B cell (primary cell): ENCODE data around the gene TMEM141. TPM values are rescaled to one million over a fixed set of nuclear protein-coding genes. Genes with fewer than 3 reads are reported as not detected.
"Not testable (repeated sequence)": the region's sequence is repeated elsewhere in the genome, so short reads cannot be mapped to it uniquely, and the experiment has no call there.

Experiments used
- ATAC-seq: fragments of 200-7000 bp; cut with Tn5 transposase; one replicate; pipeline ENCODE4 v1.10.0; 2021; ENCODE audit warnings: low read depth, mild to moderate bottlenecking, moderate number of reproducible peaks, moderate library complexity
- CTCF ChIA-PET: fragments of 350-600 bp; sonication (Branson Sonifier 250); formaldehyde crosslinking; loops from one replicate; lab custom pipeline; 2021; ENCODE audit warnings: antibody characterized with exemption, inconsistent platforms; lab: Charles Lee
- POLR2A ChIA-PET: fragments of 350-600 bp; sonication (Branson Sonifier 250); formaldehyde crosslinking; loops from one replicate; lab custom pipeline; 2021; ENCODE audit warnings: antibody characterized with exemption; lab: Charles Lee
- DNase-seq: peaks from one replicate; pipeline ENCODE4 v3.0.0; 2013
- H2AFZ ChIP-seq: 2 replicates; pipeline ENCODE4 v1.6.1; 2012; ENCODE audit warnings: mild to moderate bottlenecking, low read depth, low read length; ENCODE audit not compliant: insufficient read depth, poor library complexity, severe bottlenecking
- H3K27ac ChIP-seq, 2 donors: 1 replicate in 1 of 2; 2 replicates in 1 of 2; pipeline ENCODE4 v1.5.1; 2012 to 2013; ENCODE audit warnings: low read length in 2 of 2, mild to moderate bottlenecking in 2 of 2, moderate library complexity in 1 of 2
- H3K27me3 ChIP-seq, 4 experiments: fragments of 200-600 bp in 1 of 4; sonication (generic) in 1 of 4; replicated peaks in 1 of 4; 1 replicate in 2 of 4; 2 replicates in 2 of 4; pipeline versions ENCODE4 v1.6.1 to v1.7.0; 2013 to 2016; ENCODE audit warnings: low read length in 3 of 4, mild to moderate bottlenecking in 2 of 4, mixed read lengths in 1 of 4, moderate library complexity in 1 of 4; ENCODE audit not compliant: insufficient read depth in 4 of 4, control insufficient read depth in 3 of 4; ENCODE audit errors: control extremely low read depth in 1 of 4
- H3K36me3 ChIP-seq, 2 experiments: replicated peaks in 1 of 2; 1 replicate in 1 of 2; 2 replicates in 1 of 2; pipeline versions ENCODE4 v1.6.1 to v1.7.1; 2013; ENCODE audit warnings: low read length in 1 of 2; ENCODE audit not compliant: insufficient read depth in 2 of 2, control insufficient read depth in 1 of 2; ENCODE audit errors: control extremely low read depth in 1 of 2, extremely low read depth in 1 of 2
- H3K4me1 ChIP-seq, 2 donors: fragments of 200-600 bp in 1 of 2; sonication (generic) in 1 of 2; 1 replicate in 1 of 2; 2 replicates in 1 of 2; pipeline versions ENCODE4 v1.5.1 to v1.6.1; 2013 to 2017; ENCODE audit warnings: low read length in 2 of 2; ENCODE audit not compliant: control insufficient read depth in 2 of 2, insufficient read depth in 2 of 2
- H3K4me2 ChIP-seq: replicated peaks from 2 replicates; pipeline ENCODE3; 2012; ENCODE audit warnings: mild to moderate bottlenecking, low read depth, low read length; ENCODE audit not compliant: poor library complexity, severe bottlenecking
- H3K4me3 ChIP-seq, 5 experiments: fragments of 200-600 bp in 1 of 5; sonication (generic) in 1 of 5; 1 replicate in 3 of 5; 2 replicates in 2 of 5; pipeline versions ENCODE4 v1.5.1 to v1.7.0; 2011 to 2016; ENCODE audit warnings: low read length in 4 of 5, mild to moderate bottlenecking in 4 of 5, low read depth in 2 of 5, control low read depth in 1 of 5, moderate library complexity in 1 of 5; ENCODE audit not compliant: insufficient read depth in 1 of 5; ENCODE audit errors: control extremely low read depth in 1 of 5, extremely low read depth in 1 of 5
- H3K79me2 ChIP-seq: fragments of 200-600 bp; sonication (generic); one replicate; pipeline ENCODE4 v1.6.0; 2016; ENCODE audit warnings: low read length; ENCODE audit not compliant: control insufficient read depth, insufficient read depth
- H3K9ac ChIP-seq: fragments of 200-600 bp; sonication (generic); 2 replicates; pipeline ENCODE4 v1.6.1; 2017; ENCODE audit warnings: mild to moderate bottlenecking, low read length, moderate library complexity
- H3K9me3 ChIP-seq, 3 donors: one replicate each; pipeline versions ENCODE4 v1.6.1 to v1.7.1; 2013; ENCODE audit warnings: low read length in 2 of 3; ENCODE audit not compliant: control insufficient read depth in 2 of 3, insufficient read depth in 1 of 3; ENCODE audit errors: control extremely low read depth in 1 of 3
- H4K20me1 ChIP-seq: 2 replicates; pipeline ENCODE4 v1.6.0; 2012; ENCODE audit warnings: mild to moderate bottlenecking, low read length; ENCODE audit not compliant: insufficient read depth, control insufficient read depth, poor library complexity, severe bottlenecking
- H3K27ac Mint-ChIP-seq: one replicate; pipeline ENCODE4 v1.8.0; 2021; ENCODE audit warnings: mixed read lengths
- H3K27me3 Mint-ChIP-seq: one replicate; pipeline ENCODE4 v1.8.0; 2021; ENCODE audit warnings: mixed read lengths
- H3K4me1 Mint-ChIP-seq: one replicate; pipeline ENCODE4 v1.8.0; 2021; ENCODE audit warnings: mixed read lengths
- H3K4me3 Mint-ChIP-seq: one replicate; pipeline ENCODE4 v1.8.0; 2021; ENCODE audit warnings: mixed read lengths
- H3K9me3 Mint-ChIP-seq: one replicate; pipeline ENCODE4 v1.8.0; 2022; ENCODE audit warnings: mixed read lengths; ENCODE audit not compliant: insufficient read depth
- EZH2 ChIP-seq: IDR thresholded peaks from 2 replicates; pipeline ENCODE4 v1.6.1; 2012; ENCODE audit warnings: borderline replicate concordance, low read depth, mild to moderate bottlenecking, moderate library complexity, low read length; ENCODE audit not compliant: insufficient read depth, poor library complexity, severe bottlenecking
- whole genome bisulfite sequencing: methylation state at CpG from one replicate; pipeline ENCODE4 v1.1.5; 2013; ENCODE audit warnings: missing lambda C conversion rate; ENCODE audit not compliant: insufficient coverage; 5-methylcytosine and 5-hydroxymethylcytosine counted together
- intact Hi-C: fragments of 100-400 bp; cut with micrococcal nuclease; formaldehyde crosslinking; loops from one replicate; pipeline ENCODE4 v1.10.0; 2022
- polyA plus RNA-seq: library from polyadenylated mRNA; depleted of rRNA; stranded (reverse); fragments of >200 nt; gene quantifications from 2 replicates; pipeline ENCODE4 v1.2.3, GENCODE V29; 2012
- total RNA-seq, 2 donors: library from RNA; stranded (reverse); fragments of 120-200 nt in 1 of 2; gene quantifications; 1 replicate in 1 of 2; 2 replicates in 1 of 2; pipeline versions ENCODE4 v1.2.3 to v1.2.4, GENCODE V29; 2013 to 2022
- TF ChIP-seq, protein P1 (sequence below): fragments of 200-600 bp; IDR thresholded peaks from one replicate; pipeline ENCODE4 v1.8.0; 2022; ENCODE audit warnings: antibody characterized with exemption, mild to moderate bottlenecking

TMEM141 gene
- total and polyA plus RNA-seq, 2 donors (not counting 1 experiment from before 2014, with no cell fraction given): 35.7 to 60.8 TPM

GRCh38 chr9:136786451-136786850 is 4.7 kb upstream of the TMEM141 start:
- no peak for ATAC-seq
- H3K27ac Mint-ChIP-seq: no peak overlapping the region
- ChIA-PET POLR2A (no interaction called here), CTCF (interaction anchor here (0.8 to 10.5 kb wide), 16 partner anchors 8 to 441 kb away, joined by 3 to 106 read pairs (median 4); partner anchors contain the start of genes AJM1, FUT7, RABL6 and RNF224)
- H3K4me3 ChIP-seq: no peak overlapping the region
- no peaks in the 10 kb centered on the region for H3K27me3 ChIP-seq
- no peak for DNase-seq
- H3K27ac ChIP-seq: no peak overlapping the region
- H3K9me3 ChIP-seq: no peaks in the 10 kb centered on the region
- no peak overlapping the region for H3K4me2 ChIP-seq
- WGBS: 85% methylated on average over 3 of the region's 10 CpGs
- no peak overlapping the region for H3K4me3 Mint-ChIP-seq
- H2AFZ ChIP-seq: no peak overlapping the region
- H3K9ac ChIP-seq: no peak overlapping the region
- no peak for TF ChIP-seq EZH2
- TF ChIP-seq, protein P1, sequence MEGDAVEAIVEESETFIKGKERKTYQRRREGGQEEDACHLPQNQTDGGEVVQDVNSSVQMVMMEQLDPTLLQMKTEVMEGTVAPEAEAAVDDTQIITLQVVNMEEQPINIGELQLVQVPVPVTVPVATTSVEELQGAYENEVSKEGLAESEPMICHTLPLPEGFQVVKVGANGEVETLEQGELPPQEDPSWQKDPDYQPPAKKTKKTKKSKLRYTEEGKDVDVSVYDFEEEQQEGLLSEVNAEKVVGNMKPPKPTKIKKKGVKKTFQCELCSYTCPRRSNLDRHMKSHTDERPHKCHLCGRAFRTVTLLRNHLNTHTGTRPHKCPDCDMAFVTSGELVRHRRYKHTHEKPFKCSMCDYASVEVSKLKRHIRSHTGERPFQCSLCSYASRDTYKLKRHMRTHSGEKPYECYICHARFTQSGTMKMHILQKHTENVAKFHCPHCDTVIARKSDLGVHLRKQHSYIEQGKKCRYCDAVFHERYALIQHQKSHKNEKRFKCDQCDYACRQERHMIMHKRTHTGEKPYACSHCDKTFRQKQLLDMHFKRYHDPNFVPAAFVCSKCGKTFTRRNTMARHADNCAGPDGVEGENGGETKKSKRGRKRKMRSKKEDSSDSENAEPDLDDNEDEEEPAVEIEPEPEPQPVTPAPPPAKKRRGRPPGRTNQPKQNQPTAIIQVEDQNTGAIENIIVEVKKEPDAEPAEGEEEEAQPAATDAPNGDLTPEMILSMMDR: no peak
- H3K4me1 ChIP-seq: peaks cover 8 to 14% of the 10 kb centered on the region in 2 donors
- intact Hi-C loops: no loop called here
- no peaks in the 10 kb centered on the region for H3K79me2 ChIP-seq
- no peaks in the 10 kb centered on the region for H3K9me3 Mint-ChIP-seq
- H4K20me1 ChIP-seq: no peaks in the 10 kb centered on the region
- H3K27me3 Mint-ChIP-seq: no peaks in the 10 kb centered on the region
- H3K36me3 ChIP-seq: no peaks in the 10 kb centered on the region
- H3K4me1 Mint-ChIP-seq: peaks cover 19% of the 10 kb centered on the region

- H3K27ac Mint-ChIP-seq, H3K79me2 ChIP-seq, H3K9ac ChIP-seq, H3K36me3 ChIP-seq, H3K27me3 ChIP-seq, H3K27me3 Mint-ChIP-seq, POLR2A ChIA-PET, H3K4me3 Mint-ChIP-seq, H3K9me3 Mint-ChIP-seq, H2AFZ ChIP-seq, H3K27ac ChIP-seq, ATAC-seq, H4K20me1 ChIP-seq, H3K4me3 ChIP-seq, H3K9me3 ChIP-seq, H3K4me2 ChIP-seq, DNase-seq: not testable (repeated sequence)
- 36% methylated on average over 2 of the region's 4 CpGs for WGBS
- CTCF ChIA-PET: interaction anchor here (0.8 to 10.5 kb wide), 19 partner anchors 9 to 495 kb away, joined by 3 to 106 read pairs (median 4); partner anchors contain the start of genes AJM1, FUT7, NPDC1 and RNF224
- peaks cover 12 to 20% of the 10 kb centered on the region in 2 donors for H3K4me1 ChIP-seq
- H3K4me1 Mint-ChIP-seq: peaks cover 22% of the 10 kb centered on the region
- intact Hi-C loops: loop anchor here (1.0 kb wide), 3 partner anchors 55 to 248 kb away; partner anchors contain the start of gene AJM1
Measured at GRCh38 chr9:136786983-136787382, 4.2 kb upstream of the TMEM141 start.
